Measurements from ENCODE around the gene PTPRN2. TPM values are rescaled to one million over a fixed set of nuclear protein-coding genes. Genes with fewer than 3 reads are reported as not detected.

PTPRN2 gene
- total and polyA plus RNA-seq, 2 donors, result 1.7 to 1.9 TPM

- Histone ChIP-seq H3K4me1 (ENCODE audit: control insufficient read depth in 2 of 2, insufficient read depth in 2 of 2, low read length in 2 of 2) (no peaks in the 10 kb centered on the region), H3K27me3 (ENCODE audit: control insufficient read depth in 2 of 2, insufficient read depth in 1 of 2, low read length in 1 of 2) (no peaks in the 10 kb centered on the region), H3K9me3 (ENCODE audit: control insufficient read depth in 2 of 2, insufficient read depth in 1 of 2, low read length in 1 of 2) (no peaks in the 10 kb centered on the region), H3K27ac (ENCODE audit: low read depth in 1 of 2, low read length in 1 of 2) (no peak overlapping the region), H3K36me3 (ENCODE audit: control insufficient read depth in 2 of 2, insufficient read depth in 2 of 2, low read length in 1 of 2) (no peaks in the 10 kb centered on the region), H3K4me3 (ENCODE audit: low read length in 2 of 2) (no peak overlapping the region)
- DNase-seq (ENCODE audit: low read depth in 6 of 9, low spot score in 9 of 9), result no peak
- 95% methylated on average over 16 of the region's 16 CpGs for WGBS
Observed at GRCh38 chr7:158448430-158449100, 139.1 kb downstream of the PTPRN2 start.

- Histone ChIP-seq H3K27me3 (ENCODE audit: control insufficient read depth in 2 of 2, insufficient read depth in 1 of 2, low read length in 1 of 2) (no peaks in the 10 kb centered on the region), H3K4me1 (ENCODE audit: control insufficient read depth in 2 of 2, insufficient read depth in 2 of 2, low read length in 2 of 2) (no peaks in the 10 kb centered on the region), H3K36me3 (ENCODE audit: control insufficient read depth in 2 of 2, insufficient read depth in 2 of 2, low read length in 1 of 2) (no peaks in the 10 kb centered on the region), H3K9me3 (ENCODE audit: control insufficient read depth in 2 of 2, insufficient read depth in 1 of 2, low read length in 1 of 2) (no peaks in the 10 kb centered on the region), H3K4me3 (ENCODE audit: low read length in 2 of 2) (no peak overlapping the region), H3K27ac (ENCODE audit: low read depth in 1 of 2, low read length in 1 of 2) (no peak overlapping the region)
- 93% methylated on average over 29 of the region's 29 CpGs for WGBS
- DNase-seq (ENCODE audit: low read depth in 6 of 9, low spot score in 9 of 9), result no peak
Observed at GRCh38 chr7:158447506-158448171, 140.0 kb downstream of the PTPRN2 start.

- DNase-seq (ENCODE audit: low read depth in 6 of 9, low spot score in 9 of 9), result no peak
Observed at GRCh38 chr7:158447151-158447505, 140.5 kb downstream of the PTPRN2 start.

GRCh38 chr7:158446706-158447105 lies 140.9 kb downstream of the PTPRN2 start:
- 96% methylated on average over 12 of the region's 12 CpGs for WGBS
- no peaks in the 10 kb centered on the region for H3K9me3 ChIP-seq (ENCODE audit: control insufficient read depth in 2 of 2, insufficient read depth in 1 of 2, low read length in 1 of 2)
- H3K4me3 ChIP-seq (ENCODE audit: low read length in 2 of 2), result no peak overlapping the region
- H3K4me1 ChIP-seq (ENCODE audit: control insufficient read depth in 2 of 2, insufficient read depth in 2 of 2, low read length in 2 of 2), result no peaks in the 10 kb centered on the region
- H3K27me3 ChIP-seq (ENCODE audit: control insufficient read depth in 2 of 2, insufficient read depth in 1 of 2, low read length in 1 of 2), result no peaks in the 10 kb centered on the region
- DNase-seq (ENCODE audit: low read depth in 6 of 9, low spot score in 9 of 9), result no peak
- H3K27ac ChIP-seq (ENCODE audit: low read depth in 1 of 2, low read length in 1 of 2), result no peak overlapping the region
- no peaks in the 10 kb centered on the region for H3K36me3 ChIP-seq (ENCODE audit: control insufficient read depth in 2 of 2, insufficient read depth in 2 of 2, low read length in 1 of 2)

More at GRCh38 chr7:158447151-158447505, 140.5 kb downstream of the PTPRN2 start:
- Histone ChIP-seq H3K9me3 (ENCODE audit: control insufficient read depth in 2 of 2, insufficient read depth in 1 of 2, low read length in 1 of 2) (no peaks in the 10 kb centered on the region), H3K4me1 (ENCODE audit: control insufficient read depth in 2 of 2, insufficient read depth in 2 of 2, low read length in 2 of 2) (no peaks in the 10 kb centered on the region), H3K27me3 (ENCODE audit: control insufficient read depth in 2 of 2, insufficient read depth in 1 of 2, low read length in 1 of 2) (no peaks in the 10 kb centered on the region), H3K27ac (ENCODE audit: low read depth in 1 of 2, low read length in 1 of 2) (no peak overlapping the region), H3K4me3 (ENCODE audit: low read length in 2 of 2) (no peak overlapping the region), H3K36me3 (ENCODE audit: control insufficient read depth in 2 of 2, insufficient read depth in 2 of 2, low read length in 1 of 2) (no peaks in the 10 kb centered on the region)
- 92% methylated on average over 6 of the region's 6 CpGs for WGBS

- no peaks in the 10 kb centered on the region for H3K9me3 ChIP-seq (ENCODE audit: control insufficient read depth in 2 of 2, insufficient read depth in 1 of 2, low read length in 1 of 2)
- 95% methylated on average over 13 of the region's 13 CpGs for WGBS
- no peak overlapping the region for H3K27ac ChIP-seq (ENCODE audit: low read depth in 1 of 2, low read length in 1 of 2)
- H3K4me3 ChIP-seq (ENCODE audit: low read length in 2 of 2), result no peak overlapping the region
- H3K4me1 ChIP-seq (ENCODE audit: control insufficient read depth in 2 of 2, insufficient read depth in 2 of 2, low read length in 2 of 2), result no peaks in the 10 kb centered on the region
- no peaks in the 10 kb centered on the region for H3K36me3 ChIP-seq (ENCODE audit: control insufficient read depth in 2 of 2, insufficient read depth in 2 of 2, low read length in 1 of 2)
- no peak for DNase-seq (ENCODE audit: low read depth in 6 of 9, low spot score in 9 of 9)
- H3K27me3 ChIP-seq (ENCODE audit: control insufficient read depth in 2 of 2, insufficient read depth in 1 of 2, low read length in 1 of 2), result no peaks in the 10 kb centered on the region
Observed at GRCh38 chr7:158446281-158446680, 141.3 kb downstream of the PTPRN2 start.

- no peak overlapping the region for H3K4me3 ChIP-seq (ENCODE audit: low read length in 2 of 2)
- no peaks in the 10 kb centered on the region for H3K36me3 ChIP-seq (ENCODE audit: control insufficient read depth in 2 of 2, insufficient read depth in 2 of 2, low read length in 1 of 2)
- no peak for DNase-seq (ENCODE audit: low read depth in 6 of 9, low spot score in 9 of 9)
- H3K4me1 ChIP-seq (ENCODE audit: control insufficient read depth in 2 of 2, insufficient read depth in 2 of 2, low read length in 2 of 2), result no peaks in the 10 kb centered on the region
- no peaks in the 10 kb centered on the region for H3K9me3 ChIP-seq (ENCODE audit: control insufficient read depth in 2 of 2, insufficient read depth in 1 of 2, low read length in 1 of 2)
- no peak overlapping the region for H3K27ac ChIP-seq (ENCODE audit: low read depth in 1 of 2, low read length in 1 of 2)
- 92% methylated on average over 30 of the region's 30 CpGs for WGBS
- H3K27me3 ChIP-seq (ENCODE audit: control insufficient read depth in 2 of 2, insufficient read depth in 1 of 2, low read length in 1 of 2), result no peaks in the 10 kb centered on the region
Observed at GRCh38 chr7:158445421-158446175, 142.0 kb downstream of the PTPRN2 start.

- Histone ChIP-seq H3K4me3 (ENCODE audit: low read length in 2 of 2) (no peak overlapping the region), H3K27me3 (ENCODE audit: control insufficient read depth in 2 of 2, insufficient read depth in 1 of 2, low read length in 1 of 2) (no peaks in the 10 kb centered on the region), H3K4me1 (ENCODE audit: control insufficient read depth in 2 of 2, insufficient read depth in 2 of 2, low read length in 2 of 2) (no peaks in the 10 kb centered on the region), H3K36me3 (ENCODE audit: control insufficient read depth in 2 of 2, insufficient read depth in 2 of 2, low read length in 1 of 2) (no peaks in the 10 kb centered on the region), H3K9me3 (ENCODE audit: control insufficient read depth in 2 of 2, insufficient read depth in 1 of 2, low read length in 1 of 2) (no peaks in the 10 kb centered on the region), H3K27ac (ENCODE audit: low read depth in 1 of 2, low read length in 1 of 2) (no peak overlapping the region)
- 84% methylated on average over 25 of the region's 25 CpGs for WGBS
- no peak for DNase-seq (ENCODE audit: low read depth in 6 of 9, low spot score in 9 of 9)
Observed at GRCh38 chr7:158444501-158445420, 142.9 kb downstream of the PTPRN2 start.

- DNase-seq (ENCODE audit: low read depth in 6 of 9, low spot score in 9 of 9), result no peak
- H3K4me3 ChIP-seq (ENCODE audit: low read length in 2 of 2), result no peak overlapping the region
- 94% methylated on average over 19 of the region's 19 CpGs for WGBS
Observed at GRCh38 chr7:158443688-158444483, 143.7 kb downstream of the PTPRN2 start.

More at GRCh38 chr7:158443688-158444483, 143.7 kb downstream of the PTPRN2 start:
- Histone ChIP-seq H3K27me3 (ENCODE audit: control insufficient read depth in 2 of 2, insufficient read depth in 1 of 2, low read length in 1 of 2) (no peaks in the 10 kb centered on the region), H3K36me3 (ENCODE audit: control insufficient read depth in 2 of 2, insufficient read depth in 2 of 2, low read length in 1 of 2) (no peaks in the 10 kb centered on the region), H3K27ac (ENCODE audit: low read depth in 1 of 2, low read length in 1 of 2) (no peak overlapping the region), H3K9me3 (ENCODE audit: control insufficient read depth in 2 of 2, insufficient read depth in 1 of 2, low read length in 1 of 2) (no peaks in the 10 kb centered on the region), H3K4me1 (ENCODE audit: control insufficient read depth in 2 of 2, insufficient read depth in 2 of 2, low read length in 2 of 2) (no peaks in the 10 kb centered on the region)

All from thymus (tissue), 11 donors.